GM21576 (cell line): ENCODE data around the gene HOOK2.
"Not testable (repeated sequence)": the region's sequence is repeated elsewhere in the genome, so short reads cannot be mapped to it uniquely, and the experiment has no call there.

ENCODE experiments used
- ATAC-seq: cut with Tn5 transposase; IDR thresholded peaks from one replicate; pipeline ENCODE4 v1.9.1; 2021; ENCODE audit warnings: mild to moderate bottlenecking, moderate library complexity; ENCODE audit not compliant: unreplicated experiment

The HOOK2 gene

GRCh38 chr19:12756150-12756883, 19.0 kb downstream of the HOOK2 start:
- ATAC-seq = no peak

- ATAC-seq = no peak
These were observed 20.7 kb downstream of the HOOK2 start for GRCh38 chr19:12754465-12755196.

- ATAC-seq = no peak
These were observed 23.1 kb downstream of the HOOK2 start for GRCh38 chr19:12752056-12752781.

DNA sequence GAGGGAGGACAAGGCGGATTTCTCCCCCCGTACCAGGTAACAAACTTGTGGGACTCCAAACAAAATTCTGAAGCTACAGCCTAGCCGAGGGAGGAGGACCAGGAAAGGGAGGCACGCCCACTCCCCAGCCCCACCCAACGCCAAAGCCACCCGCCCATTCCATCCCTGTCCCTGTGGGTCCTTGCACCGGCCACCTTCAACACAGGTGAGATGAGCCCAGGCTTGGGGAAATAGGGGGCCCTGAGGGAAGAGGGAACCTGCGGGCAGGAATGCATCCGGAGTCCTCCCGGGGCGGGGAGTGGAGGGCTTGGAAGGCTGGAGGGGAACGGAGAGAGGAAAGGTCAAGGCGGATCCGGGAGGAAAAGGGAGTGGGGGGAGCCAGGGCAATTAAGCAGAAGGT, 23.7 kb downstream of the HOOK2 start, which contains the start of gene BEST2:
Gene BEST2 (plus strand): TSS at position 157 of the 400 bp plus-strand sequence. CDS start 802 bp downstream, outside the sequence.
- no peak for ATAC-seq

DNA sequence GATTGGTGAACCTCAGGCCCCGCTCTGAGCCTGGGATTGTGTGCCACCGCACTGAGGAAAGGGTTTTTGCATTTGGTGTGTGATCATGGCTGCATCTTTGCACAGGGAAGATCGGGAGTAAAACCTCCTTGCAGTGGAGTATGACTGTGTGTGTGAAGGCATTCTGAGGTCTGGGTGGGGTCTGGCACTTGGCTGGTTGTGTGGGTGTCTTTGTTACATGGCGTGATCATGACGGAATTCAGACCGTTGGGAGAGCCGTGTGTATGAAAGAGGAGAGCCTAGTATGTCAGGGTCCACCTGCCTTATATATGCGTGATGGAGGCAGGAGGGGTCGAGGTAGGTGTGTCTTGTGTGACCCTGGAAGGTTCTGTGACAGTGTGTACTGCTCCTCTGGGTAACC, 24.5 kb downstream of the HOOK2 start:
- ATAC-seq = no peak

DNA sequence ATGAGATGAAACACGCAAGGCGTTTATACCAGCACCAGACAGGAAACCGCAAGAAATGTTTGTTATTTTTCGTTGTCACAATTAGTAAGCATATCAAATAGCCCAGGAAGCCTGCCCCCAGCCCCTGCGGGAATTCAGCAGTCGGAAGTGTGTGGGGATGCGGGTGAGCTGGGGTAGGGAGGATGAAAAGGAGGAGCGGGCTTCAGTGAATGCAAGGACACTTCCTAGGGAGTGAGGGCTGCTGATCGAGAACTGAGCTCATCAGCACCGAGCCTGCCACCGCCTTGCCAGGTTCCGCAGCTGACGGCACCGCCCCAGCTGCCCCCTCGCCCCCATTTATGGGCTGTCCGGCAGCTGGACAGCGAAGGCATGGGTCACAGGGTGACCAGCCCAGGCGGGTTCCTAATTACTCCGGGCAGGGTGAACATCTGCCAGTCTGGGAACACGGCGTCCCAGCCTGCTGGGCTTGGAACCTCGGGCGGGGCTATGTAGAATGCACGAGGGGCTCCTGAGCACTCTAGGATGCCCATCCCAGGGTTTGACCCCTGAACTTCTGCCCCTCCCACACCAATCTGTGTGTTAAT, 25.3 kb downstream of the HOOK2 start:
- no peak for ATAC-seq

DNA sequence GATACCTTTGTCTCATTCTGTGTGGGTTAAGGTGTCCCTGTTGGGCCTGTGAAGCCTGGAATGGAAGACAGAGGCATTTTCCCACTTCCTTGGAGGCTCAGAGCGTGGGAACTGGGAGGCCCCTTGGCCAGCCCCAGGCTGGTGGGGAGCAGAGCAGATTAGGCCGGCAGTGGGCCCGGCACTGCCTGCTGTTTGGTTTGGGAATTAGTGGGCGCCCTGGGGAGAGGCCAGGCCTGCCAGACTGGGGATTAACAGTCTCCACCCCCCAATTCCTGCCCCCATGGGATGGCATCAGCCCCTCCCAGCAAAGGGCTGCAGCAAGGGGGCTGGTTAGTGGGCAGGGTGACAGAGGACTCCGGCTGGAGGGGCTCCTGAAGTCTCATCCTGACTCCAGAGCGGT, 26.9 kb downstream of the HOOK2 start:
- no peak for ATAC-seq

GRCh38 chr19:12745166-12745897, 30.0 kb downstream of the HOOK2 start:
- no peak for ATAC-seq

- ATAC-seq = no peak
These were observed 37.5 kb downstream of the HOOK2 start for GRCh38 chr19:12737835-12738351.

GRCh38 chr19:12736995-12737834, 38.1 kb downstream of the HOOK2 start, which contains the start of gene GET3:
Gene GET3, plus strand, starts transcription at chr19:12737497. Its CDS starts 9 bp downstream, at chr19:12737506.
- peak; percentile 79 for ATAC-seq

- ATAC-seq = no peak
These were observed 41.8 kb downstream of the HOOK2 start for GRCh38 chr19:12733369-12734214.

- ATAC-seq = no peak
These were observed 44.0 kb downstream of the HOOK2 start for GRCh38 chr19:12731337-12731736.

GRCh38 chr19:12730064-12730463, 45.3 kb downstream of the HOOK2 start:
- no peak for ATAC-seq

- ATAC-seq = no peak
These were observed 47.5 kb downstream of the HOOK2 start for GRCh38 chr19:12727745-12728433.

DNA sequence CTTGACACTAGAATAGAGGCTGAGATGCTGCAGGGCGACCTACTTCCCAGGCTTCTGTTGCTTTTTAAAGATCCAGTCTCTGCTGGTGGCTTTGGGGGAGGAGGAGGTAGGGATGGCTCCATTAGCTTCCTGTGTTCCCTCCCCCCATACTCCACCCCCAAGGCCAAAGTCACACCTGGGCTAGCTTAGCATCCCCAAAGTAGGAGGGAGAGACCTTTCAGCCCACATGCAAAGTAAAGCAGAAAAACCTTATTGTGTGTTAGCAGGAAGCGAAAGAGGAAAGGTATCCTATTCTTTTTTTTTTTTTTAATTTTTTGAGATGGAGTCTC, 48.4 kb downstream of the HOOK2 start:
- no peak for ATAC-seq

- ATAC-seq = not testable (repeated sequence)
These were observed 49.7 kb downstream of the HOOK2 start for GRCh38 chr19:12725612-12726011.

- ATAC-seq = no peak
These were observed 51.5 kb downstream of the HOOK2 start, which contains the start of gene TNPO2 for GRCh38 chr19:12723641-12724426. Gene TNPO2, minus strand, starts transcription at chr19:12723932. Its CDS starts 2,955 bp downstream, at chr19:12720977.
